Astrocyte (in vitro differentiated cells and primary cell): ENCODE results near the gene SNRPD2.

Experiments used
- CTCF ChIP-seq: IDR thresholded peaks from 2 replicates; pipeline ENCODE4 v1.5.1; 2011; ENCODE audit warnings: low read depth, mild to moderate bottlenecking, inconsistent platforms, low read length, moderate library complexity; ENCODE audit not compliant: insufficient read depth
- EZH2 ChIP-seq: IDR thresholded peaks from 2 replicates; pipeline ENCODE4 v1.6.1; 2012; ENCODE audit warnings: mild to moderate bottlenecking, low read length, inconsistent platforms; ENCODE audit not compliant: insufficient read depth

GRCh38 chr19:45705710-45706415 lies 14.1 kb upstream of the SNRPD2 start:
- no peak for TF ChIP-seq CTCF
- no peak for TF ChIP-seq EZH2
